ENCODE results near the gene RGS16.

- TF ChIP-seq, protein P1, sequence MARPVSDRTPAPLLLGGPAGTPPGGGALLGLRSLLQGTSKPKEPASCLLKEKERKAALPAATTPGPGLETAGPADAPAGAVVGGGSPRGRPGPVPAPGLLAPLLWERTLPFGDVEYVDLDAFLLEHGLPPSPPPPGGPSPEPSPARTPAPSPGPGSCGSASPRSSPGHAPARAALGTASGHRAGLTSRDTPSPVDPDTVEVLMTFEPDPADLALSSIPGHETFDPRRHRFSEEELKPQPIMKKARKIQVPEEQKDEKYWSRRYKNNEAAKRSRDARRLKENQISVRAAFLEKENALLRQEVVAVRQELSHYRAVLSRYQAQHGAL (CRISPR knock-in tag; IDR thresholded peaks at IDR 0.05; ENCODE audit: not compliant biosample characterization) = no peak
- no peak for TF ChIP-seq NCOR1 (IDR thresholded peaks at IDR 0.05; ENCODE audit: borderline replicate concordance, low read length)
Measured at GRCh38 chr1:182637769-182638168, 33.6 kb upstream of the RGS16 start.
